Transverse colon (tissue), 4 donors: ENCODE results near the gene DHDH. TPM values are rescaled to one million over a fixed set of nuclear protein-coding genes. Genes with fewer than 3 reads are reported as not detected.

Experiments
- DNase-seq: peaks from one replicate; pipeline ENCODE4 v3.0.0-alpha.2; 2019
- H3K27ac ChIP-seq, 4 donors: fragments of 200-600 bp; sonication (generic); 2 replicates each; pipeline ENCODE4 v1.5.1; 2016 to 2018; ENCODE audit warnings: inconsistent platforms in 4 of 4
- H3K27me3 ChIP-seq: fragments of 200-600 bp; sonication (generic); 2 replicates; pipeline ENCODE4 v1.5.1; 2017; ENCODE audit warnings: inconsistent platforms
- H3K36me3 ChIP-seq, 4 donors: fragments of 200-600 bp; sonication (generic); 2 replicates each; pipeline ENCODE4 v1.5.1; 2017 to 2019; ENCODE audit warnings: inconsistent platforms in 4 of 4
- H3K4me1 ChIP-seq, 4 donors: fragments of 200-600 bp; sonication (generic); 2 replicates each; pipeline ENCODE4 v1.5.1; 2017 to 2020; ENCODE audit warnings: inconsistent platforms in 4 of 4
- H3K4me3 ChIP-seq, 4 donors: fragments of 200-600 bp; sonication (generic); 1 replicate in 1 of 4; 2 replicates in 3 of 4; pipeline versions ENCODE4 v1.5.1 to v1.6.1; 2017 to 2019; ENCODE audit warnings: inconsistent platforms in 4 of 4
- H3K9me3 ChIP-seq, 2 donors: fragments of 200-600 bp; sonication (generic); 2 replicates each; pipeline ENCODE4 v1.5.1; 2017 to 2019; ENCODE audit warnings: inconsistent platforms in 2 of 2
- CTCF ChIP-seq, 5 experiments: fragments of 200-600 bp in 3 of 5; fragments of 450-650 bp in 2 of 5; sonication (generic) in 3 of 5; IDR thresholded peaks; 1 replicate in 2 of 5; 2 replicates in 3 of 5; pipeline ENCODE4 v1.5.1; 2016 to 2017; ENCODE audit warnings: antibody characterized with exemption in 5 of 5, inconsistent platforms in 3 of 5, mild to moderate bottlenecking in 2 of 5, moderate library complexity in 1 of 5
- EP300 ChIP-seq: sonication (generic); formaldehyde crosslinking; IDR thresholded peaks from one replicate; pipeline ENCODE4 v1.6.1; 2017; ENCODE audit warnings: antibody characterized with exemption, low read depth
- POLR2A ChIP-seq: fragments of 450-650 bp; IDR thresholded peaks from one replicate; pipeline ENCODE4 v1.6.1; 2016; ENCODE audit warnings: antibody characterized with exemption, mild to moderate bottlenecking, moderate library complexity
- POLR2AphosphoS5 ChIP-seq, 3 donors: sonication (generic); formaldehyde crosslinking; IDR thresholded peaks; one replicate each; pipeline ENCODE4 v1.6.1; 2016; ENCODE audit warnings: antibody characterized with exemption in 3 of 3
- WGBS, 2 donors: methylation state at CpG; one replicate each; pipeline ENCODE4 v1.1.5; 2018; ENCODE audit warnings: low coverage in 1 of 2; 5-methylcytosine and 5-hydroxymethylcytosine counted together
- in situ Hi-C, 4 donors: fragments of 200-750 bp; cut with MboI; loops; one replicate each; pipeline versions ENCODE4 v1.15.0 to v1.15.1; 2017; ENCODE audit warnings: low sequenced_read_pairs in 3 of 4, low pct_ligation_motif_present in 1 of 4, low pct_unique_long_range_greater_than_20kb in 1 of 4
- intact Hi-C: fragments of 100-400 bp; cut with DNase I; formaldehyde crosslinking; loops from one replicate; pipeline ENCODE4 v1.15.1; 2023; ENCODE audit warnings: low total_unique reads
- total RNA-seq, 4 donors: library from RNA; depleted of rRNA; stranded (reverse); fragments of >200 nt; gene quantifications; one replicate each; pipeline ENCODE4 v1.1.0, GENCODE V29; 2016

The DHDH gene
- total RNA-seq, 4 donors from 2014 or later = 3.4 to 4.9 TPM; not detected in 2

DNA sequence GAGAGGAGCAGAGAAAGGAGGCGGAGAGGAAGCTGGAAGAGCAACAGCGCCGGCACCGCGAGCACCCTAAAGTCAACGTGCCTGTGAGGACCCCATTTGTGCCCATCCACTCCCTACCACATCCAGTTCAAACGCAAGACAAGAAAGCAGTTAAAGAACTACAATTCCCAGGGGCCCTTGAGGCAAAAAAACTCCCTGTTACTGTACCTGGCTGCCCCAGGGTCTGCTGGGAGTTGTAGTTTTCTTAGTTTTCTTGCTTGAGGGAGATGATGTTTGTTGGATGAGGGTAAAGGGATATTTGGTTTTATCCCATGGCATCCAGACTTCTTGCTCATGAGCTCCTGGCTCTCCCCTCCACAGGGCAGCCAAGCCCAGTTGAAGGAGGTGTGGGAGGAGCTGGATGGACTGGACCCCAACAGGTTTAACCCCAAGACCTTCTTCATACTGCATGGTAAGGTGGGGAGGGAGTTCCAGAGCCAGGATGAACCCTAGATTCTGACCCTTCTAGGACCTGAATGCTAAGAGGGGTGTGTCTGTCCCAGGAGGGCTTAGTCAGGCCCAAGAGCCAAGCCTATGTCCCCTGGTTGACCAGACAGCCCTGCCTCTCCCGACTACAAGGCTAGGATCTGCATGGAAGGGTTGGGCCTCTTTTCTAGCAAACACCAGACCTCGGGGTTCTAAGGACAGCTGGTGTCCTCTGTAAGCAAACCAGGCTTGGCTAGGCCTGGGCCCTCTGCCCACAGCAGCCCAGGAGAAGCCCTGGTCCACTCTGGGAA is 20.2 kb upstream of the DHDH start:
- no peaks in the 10 kb centered on the region for H3K9me3 ChIP-seq
- H3K4me1 ChIP-seq = no peaks in the 10 kb centered on the region
- WGBS, 2 donors = 89% methylated on average over 9 of the region's 9 CpGs; no CpG with 5 or more reads in 1 of the 2 donors
- intact Hi-C loops (no loop called here), in situ Hi-C loops (no loop called here)
- no peak overlapping the region for H3K27ac ChIP-seq
- no peaks in the 10 kb centered on the region for H3K27me3 ChIP-seq
- DNase-seq = no peak
- TF ChIP-seq EP300 = no peak
- TF ChIP-seq POLR2A = no peak
- TF ChIP-seq POLR2AphosphoS5 (IDR thresholded peaks at IDR 0.05) = no peak
- TF ChIP-seq CTCF (IDR thresholded peaks at IDR 0.05) = no peak
- peaks cover 0 to 79% (median 18%) of the 10 kb centered on the region in 4 donors for H3K36me3 ChIP-seq
- no peak overlapping the region for H3K4me3 ChIP-seq

GRCh38 chr19:48914181-48914580 is 19.3 kb upstream of the DHDH start:
- H3K4me3 ChIP-seq = no peak overlapping the region
- 99% methylated on average over 8 of the region's 8 CpGs; no CpG with 5 or more reads in 1 of the 2 donors for WGBS, 2 donors
- TF ChIP-seq EP300 = no peak
- TF ChIP-seq POLR2AphosphoS5 (IDR thresholded peaks at IDR 0.05) = no peak
- TF ChIP-seq POLR2A = no peak
- no peak for TF ChIP-seq CTCF (IDR thresholded peaks at IDR 0.05)
- H3K27me3 ChIP-seq = no peaks in the 10 kb centered on the region
- peaks cover 0 to 82% (median 18%) of the 10 kb centered on the region in 4 donors for H3K36me3 ChIP-seq
- no peaks in the 10 kb centered on the region for H3K9me3 ChIP-seq
- in situ Hi-C loops = no loop called here
- DNase-seq = no peak
- H3K4me1 ChIP-seq = no peaks in the 10 kb centered on the region
- H3K27ac ChIP-seq = no peak overlapping the region
- intact Hi-C loops = no loop called here

GRCh38 chr19:48915757-48916156 is 17.7 kb upstream of the DHDH start:
- Histone ChIP-seq H3K27me3 (no peaks in the 10 kb centered on the region), H3K4me1 (no peaks in the 10 kb centered on the region), H3K9me3 (no peaks in the 10 kb centered on the region), H3K27ac (no peak overlapping the region), H3K4me3 (no peak overlapping the region), H3K36me3 (peaks cover 0 to 68% (median 12%) of the 10 kb centered on the region in 4 donors)
- TF ChIP-seq POLR2AphosphoS5 (IDR thresholded peaks at IDR 0.05) (no peak), EP300 (no peak), POLR2A (no peak)
- no peak for DNase-seq
- in situ Hi-C loops (no loop called here), intact Hi-C loops (no loop called here)
- WGBS, 2 donors = 83 to 85% methylated on average over 8 of the region's 8 CpGs

GRCh38 chr19:48918071-48918470 is 15.4 kb upstream of the DHDH start:
- no peak for DNase-seq
- Histone ChIP-seq H3K27ac (no peak overlapping the region), H3K27me3 (no peaks in the 10 kb centered on the region), H3K36me3 (peaks cover 0 to 45% (median 1%) of the 10 kb centered on the region in 4 donors), H3K9me3 (no peaks in the 10 kb centered on the region), H3K4me1 (no peaks in the 10 kb centered on the region), H3K4me3 (no peak overlapping the region)
- in situ Hi-C loops (no loop called here), intact Hi-C loops (no loop called here)
- TF ChIP-seq CTCF (IDR thresholded peaks at IDR 0.05) = no peak
- TF ChIP-seq EP300 = no peak
- TF ChIP-seq POLR2AphosphoS5 (IDR thresholded peaks at IDR 0.05) = no peak
- TF ChIP-seq POLR2A = no peak
- 60 to 82% methylated on average over 1 to 6 of the region's 6 CpGs for WGBS, 2 donors
